Activated naive CD4-positive, alpha-beta T cell treated with anti-CD3 and anti-CD28 coated beads, Interleukin-2, amount 50 U/mL, for 72 hours (primary cell): ENCODE measurements around the gene COG7. TPM values are rescaled to one million over a fixed set of nuclear protein-coding genes. Genes with fewer than 3 reads are reported as not detected.
A peak's percentile ranks its signal among the peaks of the same experiment; 100 is the strongest.

Experiments used
- ATAC-seq, 2 donors: fragments of 150-1000 bp; cut with Tn5 transposase; 2 replicates each; pipeline ENCODE4 v1.10.0; 2021; ENCODE audit warnings: mild to moderate bottlenecking in 2 of 2, moderate library complexity in 2 of 2
- DNase-seq, 2 donors: peaks; one replicate each; pipeline ENCODE4 v3.0.0; 2021 to 2022; ENCODE audit warnings: low spot score in 2 of 2
- H3K27ac Mint-ChIP-seq, 2 donors: one replicate each; pipeline ENCODE4 v1.8.0; 2022; ENCODE audit warnings: mild to moderate bottlenecking in 2 of 2, mixed read lengths in 2 of 2
- H3K36me3 Mint-ChIP-seq, 2 donors: one replicate each; pipeline ENCODE4 v1.8.0; 2022; ENCODE audit warnings: mixed read lengths in 2 of 2
- H3K9me3 Mint-ChIP-seq, 2 donors: one replicate each; pipeline ENCODE4 v1.8.0; 2022; ENCODE audit warnings: mixed read lengths in 2 of 2
- total RNA-seq, 2 donors: library from RNA; stranded (reverse); gene quantifications; one replicate each; pipeline ENCODE4 v1.2.3, GENCODE V29; 2022

The COG7 gene
- total RNA-seq, 2 donors from 2014 or later, result 24.4 to 30.1 TPM

GRCh38 chr16:23365602-23366240, 87.3 kb downstream of the COG7 start:
- no peaks in the 10 kb centered on the region for H3K36me3 Mint-ChIP-seq
- no peaks in the 10 kb centered on the region for H3K9me3 Mint-ChIP-seq
- DNase-seq (peak in 1 of 2 donors; percentile 11), ATAC-seq (peak; percentile 59 to 88)
- H3K27ac Mint-ChIP-seq, result peak overlapping the region; percentile 37 to 57

- ATAC-seq, result no peak
- no peaks in the 10 kb centered on the region for H3K36me3 Mint-ChIP-seq
- H3K27ac Mint-ChIP-seq, result no peak overlapping the region
- no peak for DNase-seq
- no peaks in the 10 kb centered on the region for H3K9me3 Mint-ChIP-seq
Measured at GRCh38 chr16:23362460-23363317, 90.3 kb downstream of the COG7 start.

- H3K27ac Mint-ChIP-seq, result no peak overlapping the region
- DNase-seq (no peak), ATAC-seq (no peak)
- no peaks in the 10 kb centered on the region for H3K9me3 Mint-ChIP-seq
- no peaks in the 10 kb centered on the region for H3K36me3 Mint-ChIP-seq
Measured at GRCh38 chr16:23359092-23359760, 93.8 kb downstream of the COG7 start.

- no peak for ATAC-seq
- Mint-ChIP-seq H3K27ac (no peak overlapping the region), H3K9me3 (no peaks in the 10 kb centered on the region), H3K36me3 (no peaks in the 10 kb centered on the region)
- no peak for DNase-seq
Measured at GRCh38 chr16:23357761-23358290, 95.2 kb downstream of the COG7 start.

- no peaks in the 10 kb centered on the region for H3K9me3 Mint-ChIP-seq
- no peaks in the 10 kb centered on the region for H3K36me3 Mint-ChIP-seq
- no peak overlapping the region for H3K27ac Mint-ChIP-seq
- DNase-seq, result no peak
- ATAC-seq, result no peak
Measured at GRCh38 chr16:23356941-23357340, 96.0 kb downstream of the COG7 start.

- no peak for DNase-seq
- Mint-ChIP-seq H3K27ac (no peak overlapping the region), H3K36me3 (no peaks in the 10 kb centered on the region), H3K9me3 (no peaks in the 10 kb centered on the region)
- ATAC-seq, result no peak
Measured at GRCh38 chr16:23355106-23355670, 97.8 kb downstream of the COG7 start.

GRCh38 chr16:23354246-23354645, 98.7 kb downstream of the COG7 start:
- Mint-ChIP-seq H3K36me3 (no peaks in the 10 kb centered on the region), H3K27ac (no peak overlapping the region), H3K9me3 (no peaks in the 10 kb centered on the region)
- DNase-seq (no peak), ATAC-seq (no peak)

GRCh38 chr16:23353440-23353839, 99.5 kb downstream of the COG7 start:
- Mint-ChIP-seq H3K36me3 (no peaks in the 10 kb centered on the region), H3K27ac (no peak overlapping the region), H3K9me3 (no peaks in the 10 kb centered on the region)
- no peak for DNase-seq
- no peak for ATAC-seq

- Mint-ChIP-seq H3K36me3 (no peaks in the 10 kb centered on the region), H3K9me3 (no peaks in the 10 kb centered on the region), H3K27ac (no peak overlapping the region)
- ATAC-seq (no peak), DNase-seq (no peak)
Measured at GRCh38 chr16:23351360-23351759, 101.6 kb downstream of the COG7 start.

- Mint-ChIP-seq H3K27ac (no peak overlapping the region), H3K36me3 (no peaks in the 10 kb centered on the region), H3K9me3 (no peaks in the 10 kb centered on the region)
- no peak for DNase-seq
- no peak for ATAC-seq
Measured at GRCh38 chr16:23348579-23349469, 104.2 kb downstream of the COG7 start.

- no peak for ATAC-seq
- Mint-ChIP-seq H3K9me3 (no peaks in the 10 kb centered on the region), H3K27ac (no peak overlapping the region), H3K36me3 (no peaks in the 10 kb centered on the region)
- DNase-seq, result no peak
Measured at GRCh38 chr16:23345237-23345636, 107.8 kb downstream of the COG7 start.

- no peak for DNase-seq
- no peaks in the 10 kb centered on the region for H3K36me3 Mint-ChIP-seq
- no peak for ATAC-seq
- no peaks in the 10 kb centered on the region for H3K9me3 Mint-ChIP-seq
- no peak overlapping the region for H3K27ac Mint-ChIP-seq
Measured at GRCh38 chr16:23343643-23344612, 109.1 kb downstream of the COG7 start.

- DNase-seq (no peak), ATAC-seq (no peak)
- H3K36me3 Mint-ChIP-seq, result no peaks in the 10 kb centered on the region
- no peak overlapping the region for H3K27ac Mint-ChIP-seq
- H3K9me3 Mint-ChIP-seq, result no peaks in the 10 kb centered on the region
Measured at GRCh38 chr16:23342083-23342640, 110.8 kb downstream of the COG7 start.

GRCh38 chr16:23339787-23340186, 113.2 kb downstream of the COG7 start:
- Mint-ChIP-seq H3K9me3 (no peaks in the 10 kb centered on the region), H3K36me3 (no peaks in the 10 kb centered on the region), H3K27ac (no peak overlapping the region)
- no peak for DNase-seq
- no peak for ATAC-seq
